Measurements from ENCODE around the gene CCDC144A.
"Not testable (repeated sequence)": the region's sequence is repeated elsewhere in the genome, so short reads cannot be mapped to it uniquely, and the experiment has no call there.

DNA sequence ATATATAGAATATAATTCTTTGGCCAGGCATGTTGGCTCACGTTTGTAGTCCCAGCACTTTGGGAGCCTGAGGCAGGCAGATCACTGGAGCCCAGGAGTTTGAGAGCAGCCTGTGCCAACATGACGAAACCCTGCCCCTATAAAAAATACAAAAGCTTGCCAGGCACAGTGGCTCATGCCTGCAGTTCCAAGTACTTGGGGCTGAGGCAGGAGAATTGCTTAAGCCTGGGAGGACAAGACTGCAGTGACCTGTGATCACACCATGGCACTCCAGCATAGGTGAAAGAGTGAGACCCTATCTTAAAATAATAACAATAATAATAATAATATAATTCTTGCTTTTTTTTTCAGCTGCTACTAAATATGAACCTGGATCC is 83.1 kb downstream of the CCDC144A start:
- not testable (repeated sequence) for TF ChIP-seq POLR2AphosphoS5 (IDR thresholded peaks at IDR 0.05)
- TF ChIP-seq, protein P1, sequence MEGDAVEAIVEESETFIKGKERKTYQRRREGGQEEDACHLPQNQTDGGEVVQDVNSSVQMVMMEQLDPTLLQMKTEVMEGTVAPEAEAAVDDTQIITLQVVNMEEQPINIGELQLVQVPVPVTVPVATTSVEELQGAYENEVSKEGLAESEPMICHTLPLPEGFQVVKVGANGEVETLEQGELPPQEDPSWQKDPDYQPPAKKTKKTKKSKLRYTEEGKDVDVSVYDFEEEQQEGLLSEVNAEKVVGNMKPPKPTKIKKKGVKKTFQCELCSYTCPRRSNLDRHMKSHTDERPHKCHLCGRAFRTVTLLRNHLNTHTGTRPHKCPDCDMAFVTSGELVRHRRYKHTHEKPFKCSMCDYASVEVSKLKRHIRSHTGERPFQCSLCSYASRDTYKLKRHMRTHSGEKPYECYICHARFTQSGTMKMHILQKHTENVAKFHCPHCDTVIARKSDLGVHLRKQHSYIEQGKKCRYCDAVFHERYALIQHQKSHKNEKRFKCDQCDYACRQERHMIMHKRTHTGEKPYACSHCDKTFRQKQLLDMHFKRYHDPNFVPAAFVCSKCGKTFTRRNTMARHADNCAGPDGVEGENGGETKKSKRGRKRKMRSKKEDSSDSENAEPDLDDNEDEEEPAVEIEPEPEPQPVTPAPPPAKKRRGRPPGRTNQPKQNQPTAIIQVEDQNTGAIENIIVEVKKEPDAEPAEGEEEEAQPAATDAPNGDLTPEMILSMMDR (IDR thresholded peaks at IDR 0.05) = not testable (repeated sequence)
